Prostate gland (tissue), 2 donors: ENCODE data around the gene ACTN1. TPM values are rescaled to one million over a fixed set of nuclear protein-coding genes. Genes with fewer than 3 reads are reported as not detected.

Source experiments
- DNase-seq: peaks from one replicate; pipeline ENCODE4 v3.0.0-alpha.2; 2019; ENCODE audit warnings: low spot score
- H3K27ac ChIP-seq, 2 donors: fragments of 200-600 bp; sonication (generic); 2 replicates each; pipeline ENCODE4 v1.5.1; 2017 to 2019
- H3K27me3 ChIP-seq: fragments of 200-600 bp; sonication (generic); replicated peaks from 2 replicates; pipeline ENCODE4 v1.5.1; 2019; ENCODE audit not compliant: insufficient read depth
- H3K36me3 ChIP-seq, 2 donors: fragments of 200-600 bp; sonication (generic); 1 replicate in 1 of 2; 2 replicates in 1 of 2; pipeline versions ENCODE4 v1.5.1 to v1.8.1; 2017 to 2019
- H3K4me1 ChIP-seq: fragments of 200-600 bp; sonication (generic); replicated peaks from 2 replicates; pipeline ENCODE4 v1.5.1; 2019
- H3K4me3 ChIP-seq, 2 donors: fragments of 200-600 bp; sonication (generic); 2 replicates each; pipeline ENCODE4 v1.5.1; 2017 to 2019
- H3K9me3 ChIP-seq: fragments of 200-600 bp; sonication (generic); 2 replicates; pipeline ENCODE4 v1.5.1; 2017
- CTCF ChIP-seq, 4 experiments: fragments of 200-600 bp in 2 of 4; fragments of 450-650 bp in 2 of 4; sonication (generic) in 2 of 4; IDR thresholded peaks; 1 replicate in 3 of 4; 2 replicates in 1 of 4; pipeline ENCODE4 v1.5.1; 2016 to 2019; ENCODE audit warnings: antibody characterized with exemption in 4 of 4, mild to moderate bottlenecking in 2 of 4, moderate library complexity in 2 of 4
- POLR2A ChIP-seq: fragments of 450-650 bp; IDR thresholded peaks from one replicate; pipeline ENCODE4 v1.6.1; 2016; ENCODE audit warnings: antibody characterized with exemption, mild to moderate bottlenecking
- POLR2AphosphoS5 ChIP-seq: sonication (generic); formaldehyde crosslinking; IDR thresholded peaks from one replicate; pipeline ENCODE4 v1.6.1; 2017; ENCODE audit warnings: antibody characterized with exemption
- WGBS: methylation state at CpG from one replicate; pipeline ENCODE4 v1.1.5; 2018; 5-methylcytosine and 5-hydroxymethylcytosine counted together
- intact Hi-C: fragments of 100-400 bp; cut with DNase I; formaldehyde crosslinking; loops from one replicate; pipeline ENCODE4 v1.14.2; 2022
- total RNA-seq, 2 donors: library from RNA; depleted of rRNA; stranded (reverse); fragments of >200 nt; gene quantifications; one replicate each; pipeline ENCODE4 v1.1.0, GENCODE V29; 2016

The ACTN1 gene
- total RNA-seq, 2 donors from 2014 or later = 197 to 240 TPM

GRCh38 chr14:68951800-68952530, 27.1 kb downstream of the ACTN1 start:
- intact Hi-C loops = loop anchor here (2.0 kb wide), 1 partner anchor 25 kb away; no protein-coding TSS in a partner anchor
- peaks cover 10% of the 10 kb centered on the region for H3K4me1 ChIP-seq
- TF ChIP-seq POLR2AphosphoS5 (no peak), CTCF (IDR thresholded peaks at IDR 0.05) (no peak), POLR2A (no peak)
- WGBS = 41% methylated on average over 14 of the region's 14 CpGs
- no peak for DNase-seq
- H3K36me3 ChIP-seq = no peaks in the 10 kb centered on the region
- no peak overlapping the region for H3K4me3 ChIP-seq
- no peaks in the 10 kb centered on the region for H3K9me3 ChIP-seq
- no peaks in the 10 kb centered on the region for H3K27me3 ChIP-seq
- peak overlapping the region; percentile 79 to 98 for H3K27ac ChIP-seq

GRCh38 chr14:68951035-68951797, 27.9 kb downstream of the ACTN1 start:
- Histone ChIP-seq H3K27ac (peak overlapping the region; percentile 79 to 98), H3K27me3 (no peaks in the 10 kb centered on the region), H3K4me1 (peaks cover 10% of the 10 kb centered on the region), H3K36me3 (no peaks in the 10 kb centered on the region), H3K9me3 (no peaks in the 10 kb centered on the region), H3K4me3 (no peak overlapping the region)
- DNase-seq = peak; percentile 63
- WGBS = 41% methylated on average over 19 of the region's 19 CpGs
- TF ChIP-seq POLR2AphosphoS5 (peak; percentile 32), CTCF (IDR thresholded peaks at IDR 0.05) (no peak)
- intact Hi-C loops = no loop called here

GRCh38 chr14:68950111-68950510, 29.0 kb downstream of the ACTN1 start:
- 81% methylated on average over 5 of the region's 5 CpGs for WGBS
- no peak for DNase-seq
- H3K27ac ChIP-seq = peak overlapping the region; percentile 63 to 98
- no peaks in the 10 kb centered on the region for H3K9me3 ChIP-seq
- H3K4me3 ChIP-seq = no peak overlapping the region
- H3K27me3 ChIP-seq = no peaks in the 10 kb centered on the region
- H3K4me1 ChIP-seq = peaks cover 10% of the 10 kb centered on the region
- intact Hi-C loops = no loop called here
- TF ChIP-seq CTCF (IDR thresholded peaks at IDR 0.05) = no peak
- no peak for TF ChIP-seq POLR2AphosphoS5
- no peaks in the 10 kb centered on the region for H3K36me3 ChIP-seq

- H3K4me3 ChIP-seq = no peak overlapping the region
- 73% methylated on average over 2 of the region's 2 CpGs for WGBS
- peak overlapping the region; percentile 63 to 98 for H3K27ac ChIP-seq
- TF ChIP-seq CTCF (IDR thresholded peaks at IDR 0.05) = no peak
- TF ChIP-seq POLR2A = no peak
- TF ChIP-seq POLR2AphosphoS5 = no peak
- no peaks in the 10 kb centered on the region for H3K9me3 ChIP-seq
- H3K27me3 ChIP-seq = no peaks in the 10 kb centered on the region
- DNase-seq = no peak
- peaks cover 10% of the 10 kb centered on the region for H3K4me1 ChIP-seq
- intact Hi-C loops = no loop called here
- no peaks in the 10 kb centered on the region for H3K36me3 ChIP-seq
These were observed 29.5 kb downstream of the ACTN1 start for GRCh38 chr14:68949601-68949965.
